Smooth muscle cell (in vitro differentiated cells): ENCODE measurements around the gene TLX3. TPM values are rescaled to one million over a fixed set of nuclear protein-coding genes. Genes with fewer than 3 reads are reported as not detected.

Experiments
- DNase-seq: peaks from one replicate; lab custom pipeline; 2025; ENCODE audit not compliant: unreplicated experiment; lab: John Stamatoyannopoulos, UW
- H2AFZ ChIP-seq: fragments of 200-600 bp; sonication (generic); 2 replicates; pipeline ENCODE4 v1.6.0; 2016; ENCODE audit warnings: antibody characterized with exemption, low read depth, mild to moderate bottlenecking
- H3F3A ChIP-seq: fragments of 200-600 bp; sonication (generic); 2 replicates; pipeline ENCODE4 v1.6.0; 2017; ENCODE audit warnings: antibody characterized with exemption, low read depth
- H3K27ac ChIP-seq: fragments of 200-600 bp; sonication (generic); 2 replicates; pipeline ENCODE4 v1.5.1; 2016; ENCODE audit warnings: low read depth, mild to moderate bottlenecking
- H3K27me3 ChIP-seq: fragments of 200-600 bp; sonication (generic); 2 replicates; pipeline ENCODE4 v1.6.1; 2016; ENCODE audit warnings: low read depth, mild to moderate bottlenecking
- H3K36me3 ChIP-seq: fragments of 200-600 bp; sonication (generic); 2 replicates; pipeline ENCODE4 v1.5.1; 2016; ENCODE audit warnings: low read depth
- H3K4me1 ChIP-seq: fragments of 200-600 bp; sonication (generic); 2 replicates; pipeline ENCODE4 v1.5.1; 2016; ENCODE audit warnings: low read depth
- H3K4me2 ChIP-seq: fragments of 200-600 bp; sonication (generic); 2 replicates; pipeline ENCODE4 v1.6.0; 2016; ENCODE audit warnings: mild to moderate bottlenecking
- H3K4me3 ChIP-seq: fragments of 200-600 bp; sonication (generic); 2 replicates; pipeline ENCODE4 v1.5.1; 2016; ENCODE audit warnings: mild to moderate bottlenecking
- H3K79me2 ChIP-seq: fragments of 200-600 bp; sonication (generic); 2 replicates; pipeline ENCODE4 v1.6.0; 2016; ENCODE audit warnings: low read depth, mild to moderate bottlenecking
- H3K9ac ChIP-seq: fragments of 200-600 bp; sonication (generic); 2 replicates; pipeline ENCODE4 v1.6.0; 2016; ENCODE audit warnings: low read depth
- H3K9me3 ChIP-seq: fragments of 200-600 bp; sonication (generic); replicated peaks from 2 replicates; pipeline ENCODE4 v1.5.1; 2016; ENCODE audit warnings: low read depth
- H4K20me1 ChIP-seq: fragments of 200-600 bp; sonication (generic); 2 replicates; pipeline ENCODE4 v1.6.0; 2016; ENCODE audit warnings: low read depth
- CTCF ChIP-seq: fragments of 200-600 bp; sonication (generic); IDR thresholded peaks from 2 replicates; pipeline ENCODE4 v1.5.1; 2017; ENCODE audit warnings: borderline replicate concordance, mild to moderate bottlenecking, antibody characterized with exemption; ENCODE audit not compliant: insufficient read depth, poor library complexity, severe bottlenecking
- WGBS: methylation state at CpG from one replicate; pipeline ENCODE4 v1.1.7; 2016; ENCODE audit warnings: low lambda C conversion rate; 5-methylcytosine and 5-hydroxymethylcytosine counted together
- polyA plus RNA-seq: library from polyadenylated mRNA; unstranded; fragments of >200 nt; fragmentation: Nextera tagmentation; extraction: Ambion mirVana; gene quantifications from 2 replicates; pipeline ENCODE4 v1.2.1, GENCODE V29; 2016
- total RNA-seq: library from RNA; depleted of rRNA; stranded (reverse); fragments of >200 nt; gene quantifications from 2 replicates; pipeline ENCODE4 v1.2.3, GENCODE V29; 2014

Gene TLX3
- not detected in 2 replicates for total RNA-seq
- polyA plus RNA-seq: 0.10 TPM in 1 of 2 replicates, not detected in the other

- Histone ChIP-seq H3K9ac (no peak within 1 kb of the TSS), H3K4me1 (peaks cover 27% of the 10 kb centered on the region), H2AFZ (no peak within 1 kb of the TSS), H3K4me3 (no peak within 1 kb of the TSS), H3K27me3 (peaks cover 100% of the 10 kb centered on the region), H3K4me2 (peak within 1 kb of the TSS; percentile 31), H4K20me1 (no peaks in the 10 kb centered on the region), H3K9me3 (no peaks in the 10 kb centered on the region), H3K36me3 (no peaks in the 10 kb centered on the region), H3K27ac (no peak within 1 kb of the TSS), H3K79me2 (no peaks in the 10 kb centered on the region), H3F3A (no peaks in the 10 kb centered on the region)
- WGBS: 7% methylated on average over 73 of the region's 73 CpGs
- TF ChIP-seq CTCF: no peak
- DNase-seq: no peak
Measured at GRCh38 chr5:171308453-171309275, at the start of gene TLX3. Gene TLX3 (plus strand): TSS chr5:171309248. CDS start chr5:171309366, 118 bp downstream.

GRCh38 chr5:171261361-171261760 lies 47.7 kb upstream of the TLX3 start:
- Histone ChIP-seq H3K4me2 (no peak overlapping the region), H3K79me2 (no peaks in the 10 kb centered on the region), H3K9ac (no peak overlapping the region), H3F3A (no peaks in the 10 kb centered on the region), H3K4me3 (no peak overlapping the region), H3K36me3 (no peaks in the 10 kb centered on the region), H3K27ac (no peak overlapping the region), H3K4me1 (no peaks in the 10 kb centered on the region), H2AFZ (no peak overlapping the region), H3K9me3 (no peaks in the 10 kb centered on the region), H4K20me1 (no peaks in the 10 kb centered on the region), H3K27me3 (no peaks in the 10 kb centered on the region)
- 89% methylated on average over 1 of the region's 1 CpG for WGBS
- DNase-seq: no peak
- no peak for TF ChIP-seq CTCF

- no peak for DNase-seq
- Histone ChIP-seq H4K20me1 (no peaks in the 10 kb centered on the region), H3K27ac (no peak overlapping the region), H3K79me2 (no peaks in the 10 kb centered on the region), H3F3A (no peaks in the 10 kb centered on the region), H3K36me3 (no peaks in the 10 kb centered on the region), H3K27me3 (no peaks in the 10 kb centered on the region), H3K9ac (no peak overlapping the region), H3K4me1 (no peaks in the 10 kb centered on the region), H3K9me3 (no peaks in the 10 kb centered on the region), H3K4me3 (no peak overlapping the region), H3K4me2 (no peak overlapping the region), H2AFZ (no peak overlapping the region)
- 91% methylated on average over 4 of the region's 4 CpGs for WGBS
- TF ChIP-seq CTCF: no peak
Measured at GRCh38 chr5:171261904-171262303, 47.1 kb upstream of the TLX3 start.

GRCh38 chr5:171263181-171263580 lies 45.9 kb upstream of the TLX3 start:
- Histone ChIP-seq H3K36me3 (no peaks in the 10 kb centered on the region), H3K4me2 (no peak overlapping the region), H3K4me1 (no peaks in the 10 kb centered on the region), H3K4me3 (no peak overlapping the region), H3K9ac (no peak overlapping the region), H3K9me3 (no peaks in the 10 kb centered on the region), H3K79me2 (no peaks in the 10 kb centered on the region), H2AFZ (no peak overlapping the region), H3K27me3 (no peaks in the 10 kb centered on the region), H3F3A (no peaks in the 10 kb centered on the region), H3K27ac (no peak overlapping the region), H4K20me1 (no peaks in the 10 kb centered on the region)
- TF ChIP-seq CTCF: no peak
- DNase-seq: no peak
